CD14-positive monocyte (primary cell): ENCODE measurements around the gene HEPN1. TPM values are rescaled to one million over a fixed set of nuclear protein-coding genes. Genes with fewer than 3 reads are reported as not detected.

Experiments used
- DNase-seq, 3 donors: peaks; one replicate each; pipeline ENCODE4 v3.0.0-alpha.2; 2011 to 2022
- H2AFZ ChIP-seq: 2 replicates; pipeline ENCODE4 v1.6.0; 2012; ENCODE audit warnings: mild to moderate bottlenecking, low read depth, low read length, inconsistent platforms; ENCODE audit not compliant: insufficient read depth, poor library complexity, severe bottlenecking
- H3K27ac ChIP-seq, 2 donors: 1 replicate in 1 of 2; 2 replicates in 1 of 2; pipeline ENCODE4 v1.5.1; 2012 to 2013; ENCODE audit warnings: low read length in 2 of 2, control low read depth in 1 of 2, inconsistent platforms in 1 of 2, low read depth in 1 of 2, mild to moderate bottlenecking in 1 of 2
- H3K27me3 ChIP-seq, 2 donors: one replicate each; pipeline versions ENCODE4 v1.6.0 to v1.6.1; 2011 to 2013; ENCODE audit warnings: low read length in 2 of 2; ENCODE audit not compliant: control insufficient read depth in 2 of 2, insufficient read depth in 2 of 2
- H3K36me3 ChIP-seq, 2 donors: replicated peaks in 1 of 2; 1 replicate in 1 of 2; 2 replicates in 1 of 2; pipeline versions ENCODE4 v1.5.1 to v1.6.1; 2012 to 2013; ENCODE audit warnings: low read length in 2 of 2, control low read depth in 1 of 2, inconsistent platforms in 1 of 2, mild to moderate bottlenecking in 1 of 2; ENCODE audit not compliant: insufficient read depth in 2 of 2, control insufficient read depth in 1 of 2
- H3K4me1 ChIP-seq, 2 donors: 1 replicate in 1 of 2; 2 replicates in 1 of 2; pipeline versions ENCODE4 v1.5.1 to v1.6.1; 2012 to 2013; ENCODE audit warnings: low read length in 2 of 2, control low read depth in 1 of 2, inconsistent platforms in 1 of 2, mild to moderate bottlenecking in 1 of 2, moderate library complexity in 1 of 2; ENCODE audit not compliant: insufficient read depth in 2 of 2, control insufficient read depth in 1 of 2
- H3K4me2 ChIP-seq: replicated peaks from 2 replicates; pipeline ENCODE3; 2012; ENCODE audit warnings: low read length, moderate library complexity, mild to moderate bottlenecking; ENCODE audit not compliant: poor library complexity, severe bottlenecking; ENCODE audit errors: extremely low read depth
- H3K4me3 ChIP-seq, 3 experiments: fragments of 200-600 bp in 1 of 3; sonication (generic) in 1 of 3; replicated peaks in 1 of 3; 1 replicate in 2 of 3; 2 replicates in 1 of 3; pipeline ENCODE4 v1.5.1; 2011 to 2013; ENCODE audit warnings: low read length in 3 of 3, mild to moderate bottlenecking in 3 of 3, control low read depth in 2 of 3, low read depth in 2 of 3, inconsistent platforms in 1 of 3, moderate library complexity in 1 of 3
- H3K79me2 ChIP-seq: 2 replicates; pipeline ENCODE4 v1.6.0; 2012; ENCODE audit warnings: mild to moderate bottlenecking, control low read depth, inconsistent platforms, low read length, moderate library complexity; ENCODE audit not compliant: insufficient read depth
- H3K9ac ChIP-seq: 2 replicates; pipeline ENCODE4 v1.6.0; 2017; ENCODE audit warnings: low read length, mild to moderate bottlenecking; ENCODE audit not compliant: insufficient read depth, poor library complexity, severe bottlenecking
- H3K9me3 ChIP-seq, 2 donors: replicated peaks in 1 of 2; 1 replicate in 1 of 2; 2 replicates in 1 of 2; pipeline versions ENCODE4 v1.5.1 to v1.6.1; 2012 to 2013; ENCODE audit warnings: low read length in 2 of 2, control low read depth in 1 of 2; ENCODE audit not compliant: control insufficient read depth in 1 of 2, insufficient read depth in 1 of 2
- H4K20me1 ChIP-seq: 2 replicates; pipeline ENCODE4 v1.6.0; 2012; ENCODE audit warnings: mild to moderate bottlenecking, low read length, control low read depth, moderate library complexity; ENCODE audit not compliant: insufficient read depth
- H3K27ac Mint-ChIP-seq, 7 donors: one replicate each; pipeline ENCODE4 v1.8.0; 2020; ENCODE audit warnings: mild to moderate bottlenecking in 7 of 7, mixed read lengths in 7 of 7, moderate library complexity in 6 of 7, inconsistent platforms in 2 of 7
- H3K27me3 Mint-ChIP-seq, 3 donors: one replicate each; pipeline ENCODE4 v1.8.0; 2021 to 2022; ENCODE audit warnings: low read depth in 3 of 3, mild to moderate bottlenecking in 3 of 3, mixed read lengths in 3 of 3, moderate library complexity in 3 of 3, inconsistent platforms in 1 of 3
- H3K36me3 Mint-ChIP-seq, 2 donors: one replicate each; pipeline ENCODE4 v1.8.0; 2020; ENCODE audit warnings: mixed read lengths in 2 of 2, inconsistent platforms in 1 of 2, mild to moderate bottlenecking in 1 of 2
- H3K4me1 Mint-ChIP-seq: one replicate; pipeline ENCODE4 v1.8.0; 2020; ENCODE audit warnings: mild to moderate bottlenecking, mixed read lengths
- H3K4me3 Mint-ChIP-seq, 2 donors: one replicate each; pipeline ENCODE4 v1.8.0; 2020; ENCODE audit warnings: mild to moderate bottlenecking in 2 of 2, mixed read lengths in 2 of 2, moderate library complexity in 1 of 2
- H3K9me3 Mint-ChIP-seq, 7 donors: one replicate each; pipeline ENCODE4 v1.8.0; 2020 to 2022; ENCODE audit warnings: mixed read lengths in 7 of 7, mild to moderate bottlenecking in 6 of 7, moderate library complexity in 6 of 7, inconsistent platforms in 2 of 7
- WGBS: methylation state at CpG from one replicate; pipeline ENCODE4 v1.1.5; 2013; ENCODE audit warnings: missing lambda C conversion rate; ENCODE audit not compliant: insufficient coverage; 5-methylcytosine and 5-hydroxymethylcytosine counted together
- intact Hi-C, 2 donors: fragments of 100-400 bp; cut with micrococcal nuclease; formaldehyde crosslinking; loops; one replicate each; pipeline versions ENCODE4 v1.15.0 to v1.15.1; 2023
- polyA plus RNA-seq, 3 donors: library from polyadenylated mRNA; depleted of rRNA in 1 of 3; unstranded in 2 of 3; stranded (reverse) in 1 of 3; fragments of 300-500 nt in 2 of 3; fragments of >200 nt in 1 of 3; fragmentation: Illumina TruSeq in 2 of 3; gene quantifications; 1 replicate in 2 of 3; 2 replicates in 1 of 3; pipeline ENCODE4 v1.2.3, GENCODE V29; 2012 to 2021
- TF ChIP-seq, protein P1 (sequence below): fragments of 200-600 bp; IDR thresholded peaks from one replicate; pipeline ENCODE4 v1.8.0; 2022; ENCODE audit warnings: antibody characterized with exemption, mild to moderate bottlenecking

Gene HEPN1
- polyA plus RNA-seq, 3 donors = not detected

DNA sequence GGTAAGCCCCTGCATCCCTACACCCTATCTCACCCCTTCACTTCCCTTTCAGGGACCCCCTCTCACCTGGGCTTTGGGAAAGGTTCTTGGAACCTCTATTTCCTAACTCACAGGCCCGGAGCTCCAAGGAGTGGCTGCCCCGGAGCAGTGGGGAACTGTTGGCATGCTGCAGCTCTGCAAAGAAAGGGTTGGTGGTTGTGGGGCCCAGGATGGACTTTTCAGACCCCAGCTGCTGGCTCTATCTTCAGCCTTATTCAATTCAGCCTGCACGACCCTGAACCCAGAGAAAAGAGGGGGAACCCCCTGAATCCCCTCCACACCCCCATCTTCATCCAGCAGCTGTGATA lies 31.4 kb upstream of the HEPN1 start:
- no peaks in the 10 kb centered on the region for H3K36me3 ChIP-seq
- H3K9ac ChIP-seq = no peak overlapping the region
- no peak overlapping the region for H3K4me3 Mint-ChIP-seq
- TF ChIP-seq, protein P1, sequence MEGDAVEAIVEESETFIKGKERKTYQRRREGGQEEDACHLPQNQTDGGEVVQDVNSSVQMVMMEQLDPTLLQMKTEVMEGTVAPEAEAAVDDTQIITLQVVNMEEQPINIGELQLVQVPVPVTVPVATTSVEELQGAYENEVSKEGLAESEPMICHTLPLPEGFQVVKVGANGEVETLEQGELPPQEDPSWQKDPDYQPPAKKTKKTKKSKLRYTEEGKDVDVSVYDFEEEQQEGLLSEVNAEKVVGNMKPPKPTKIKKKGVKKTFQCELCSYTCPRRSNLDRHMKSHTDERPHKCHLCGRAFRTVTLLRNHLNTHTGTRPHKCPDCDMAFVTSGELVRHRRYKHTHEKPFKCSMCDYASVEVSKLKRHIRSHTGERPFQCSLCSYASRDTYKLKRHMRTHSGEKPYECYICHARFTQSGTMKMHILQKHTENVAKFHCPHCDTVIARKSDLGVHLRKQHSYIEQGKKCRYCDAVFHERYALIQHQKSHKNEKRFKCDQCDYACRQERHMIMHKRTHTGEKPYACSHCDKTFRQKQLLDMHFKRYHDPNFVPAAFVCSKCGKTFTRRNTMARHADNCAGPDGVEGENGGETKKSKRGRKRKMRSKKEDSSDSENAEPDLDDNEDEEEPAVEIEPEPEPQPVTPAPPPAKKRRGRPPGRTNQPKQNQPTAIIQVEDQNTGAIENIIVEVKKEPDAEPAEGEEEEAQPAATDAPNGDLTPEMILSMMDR = no peak
- intact Hi-C loops = no loop called here
- peaks cover 13% of the 10 kb centered on the region for H3K4me1 Mint-ChIP-seq
- no CpG with 5 or more reads among the region's 3 CpGs for WGBS
- no peak overlapping the region for H3K27ac Mint-ChIP-seq
- H2AFZ ChIP-seq = no peak overlapping the region
- no peak for DNase-seq
- peaks cover 8 to 12% of the 10 kb centered on the region in 2 donors for H3K4me1 ChIP-seq
- H3K27me3 ChIP-seq = no peaks in the 10 kb centered on the region
- no peaks in the 10 kb centered on the region for H3K9me3 Mint-ChIP-seq
- no peaks in the 10 kb centered on the region for H3K79me2 ChIP-seq
- H3K36me3 Mint-ChIP-seq = no peaks in the 10 kb centered on the region
- H3K27ac ChIP-seq = no peak overlapping the region
- no peak overlapping the region for H3K4me2 ChIP-seq
- no peaks in the 10 kb centered on the region for H4K20me1 ChIP-seq
- no peak overlapping the region for H3K4me3 ChIP-seq
- H3K9me3 ChIP-seq = no peaks in the 10 kb centered on the region
- H3K27me3 Mint-ChIP-seq = peaks cover 0 to 3% (median 0%) of the 10 kb centered on the region in 3 donors

DNA sequence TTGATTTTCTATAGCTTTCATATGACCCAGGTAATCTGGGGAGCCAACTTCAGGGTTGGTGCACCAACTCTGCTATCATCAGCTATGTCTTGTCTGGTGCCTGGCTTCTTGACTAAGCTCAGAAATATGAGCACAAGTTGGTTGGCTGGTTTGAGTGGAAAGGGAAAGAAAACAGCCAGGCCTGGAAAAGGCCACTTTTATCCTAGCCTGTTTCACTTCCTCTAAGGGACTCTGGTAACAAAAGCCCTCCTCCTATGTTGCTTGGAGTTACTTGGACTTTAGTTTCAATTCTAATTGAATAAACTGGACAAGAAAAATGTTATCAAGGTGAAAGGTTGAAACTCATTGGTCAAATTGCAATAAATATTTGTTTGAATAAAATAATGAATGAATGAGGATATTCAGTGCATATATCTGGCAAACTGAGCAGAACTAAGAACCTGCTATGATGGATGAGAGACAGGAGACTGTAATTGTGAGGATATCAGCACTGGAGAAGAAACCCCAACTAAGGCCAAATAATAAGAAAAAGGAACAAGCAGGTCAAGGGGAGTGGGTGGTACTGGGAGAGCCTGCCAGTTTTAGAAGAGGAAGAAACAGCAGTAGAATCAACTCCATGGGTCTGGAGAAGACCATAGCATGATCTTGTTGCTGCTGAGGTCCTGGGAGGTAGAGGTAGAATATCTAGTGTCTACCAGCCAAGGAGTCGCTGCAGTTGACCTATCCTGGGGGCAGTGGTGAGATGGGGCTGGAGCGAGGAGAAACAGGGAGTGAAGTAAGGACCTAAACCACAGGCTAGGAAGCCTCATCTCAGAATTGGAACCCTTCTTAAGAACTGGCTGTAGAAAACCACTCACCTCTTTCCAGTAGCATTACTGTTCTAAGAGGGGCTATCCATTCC lies 29.6 kb upstream of the HEPN1 start:
- no peak overlapping the region for H3K4me2 ChIP-seq
- H3K9me3 Mint-ChIP-seq = no peaks in the 10 kb centered on the region
- H3K79me2 ChIP-seq = no peaks in the 10 kb centered on the region
- H3K4me1 Mint-ChIP-seq = peaks cover 19% of the 10 kb centered on the region
- no peaks in the 10 kb centered on the region for H3K9me3 ChIP-seq
- H3K27me3 Mint-ChIP-seq = peaks cover 0 to 2% (median 0%) of the 10 kb centered on the region in 3 donors
- H3K27ac ChIP-seq = no peak overlapping the region
- no peak for DNase-seq
- TF ChIP-seq, protein P1 = no peak
- no peak overlapping the region for H3K9ac ChIP-seq
- intact Hi-C loops = no loop called here
- H3K36me3 Mint-ChIP-seq = no peaks in the 10 kb centered on the region
- no peak overlapping the region for H3K4me3 Mint-ChIP-seq
- no peaks in the 10 kb centered on the region for H3K36me3 ChIP-seq
- H3K27me3 ChIP-seq = no peaks in the 10 kb centered on the region
- no peaks in the 10 kb centered on the region for H4K20me1 ChIP-seq
- peak overlapping the region; percentile 2 for H2AFZ ChIP-seq
- peaks cover 12 to 13% of the 10 kb centered on the region in 2 donors for H3K4me1 ChIP-seq
- WGBS = 83% methylated on average over 1 of the region's 2 CpGs
- H3K4me3 ChIP-seq = no peak overlapping the region
- H3K27ac Mint-ChIP-seq = peak overlapping the region in 2 of 7 donors; percentile 40 to 79
